ENCODE data around the gene MAPK11.

Gene MAPK11

GRCh38 chr22:50286701-50287318, 16.6 kb upstream of the MAPK11 start:
- no peak overlapping the region for H2AFZ ChIP-seq (ENCODE audit: low read depth, low read length)
- ATAC-seq (ENCODE audit: insufficient read depth, low read depth), result no peak
- no peaks in the 10 kb centered on the region for H3K4me1 ChIP-seq (ENCODE audit: insufficient read depth, low read length)
- no peaks in the 10 kb centered on the region for H3K36me3 ChIP-seq (ENCODE audit: insufficient read depth, low read length)
- H3K79me2 ChIP-seq (ENCODE audit: insufficient read depth, low read length), result no peaks in the 10 kb centered on the region
- H3K4me2 ChIP-seq (ENCODE audit: insufficient read depth, low read length), result no peak overlapping the region
- H4K20me1 ChIP-seq (ENCODE audit: insufficient read depth, low read length), result peaks cover 8% of the 10 kb centered on the region; the same call in 1 of the 2 replicates
- H3K9ac ChIP-seq (ENCODE audit: low read depth, low read length), result no peak overlapping the region
- no peak overlapping the region for H3K27ac ChIP-seq (ENCODE audit: low read length)
- H3K4me3 ChIP-seq (ENCODE audit: low read depth in 1 of 2, low read length in 2 of 2), result no peak overlapping the region
- no peaks in the 10 kb centered on the region for H3K9me3 ChIP-seq (ENCODE audit: insufficient read depth, low read length, severe bottlenecking)
- no peak for DNase-seq
- TF ChIP-seq EZH2 (IDR thresholded peaks at IDR 0.05; ENCODE audit: borderline replicate concordance, low read depth, low read length, severe bottlenecking), result no peak
- no peak for TF ChIP-seq CTCF (IDR thresholded peaks at IDR 0.05; ENCODE audit: borderline replicate concordance, extremely low read depth, low read length, poor library complexity, severe bottlenecking)
- no peaks in the 10 kb centered on the region for H3K27me3 ChIP-seq (ENCODE audit: insufficient read depth, low read length, poor library complexity)

GRCh38 chr22:50286275-50286674, 16.1 kb upstream of the MAPK11 start:
- Histone ChIP-seq H4K20me1 (ENCODE audit: insufficient read depth, low read length) (peaks cover 8% of the 10 kb centered on the region; the same call in 1 of the 2 replicates), H3K27ac (ENCODE audit: low read length) (no peak overlapping the region), H3K36me3 (ENCODE audit: insufficient read depth, low read length) (no peaks in the 10 kb centered on the region), H3K4me3 (ENCODE audit: low read depth in 1 of 2, low read length in 2 of 2) (no peak overlapping the region), H3K27me3 (ENCODE audit: insufficient read depth, low read length, poor library complexity) (no peaks in the 10 kb centered on the region), H3K9ac (ENCODE audit: low read depth, low read length) (no peak overlapping the region), H3K4me1 (ENCODE audit: insufficient read depth, low read length) (no peaks in the 10 kb centered on the region), H3K79me2 (ENCODE audit: insufficient read depth, low read length) (no peaks in the 10 kb centered on the region), H2AFZ (ENCODE audit: low read depth, low read length) (no peak overlapping the region), H3K9me3 (ENCODE audit: insufficient read depth, low read length, severe bottlenecking) (no peaks in the 10 kb centered on the region), H3K4me2 (ENCODE audit: insufficient read depth, low read length) (no peak overlapping the region)
- DNase-seq (no peak), ATAC-seq (ENCODE audit: insufficient read depth, low read depth) (no peak)
- TF ChIP-seq EZH2 (IDR thresholded peaks at IDR 0.05; ENCODE audit: borderline replicate concordance, low read depth, low read length, severe bottlenecking) (no peak), CTCF (IDR thresholded peaks at IDR 0.05; ENCODE audit: borderline replicate concordance, extremely low read depth, low read length, poor library complexity, severe bottlenecking) (no peak)

GRCh38 chr22:50285568-50286229, 15.5 kb upstream of the MAPK11 start:
- no peak overlapping the region for H3K9ac ChIP-seq (ENCODE audit: low read depth, low read length)
- H3K27ac ChIP-seq (ENCODE audit: low read length), result no peak overlapping the region
- H2AFZ ChIP-seq (ENCODE audit: low read depth, low read length), result no peak overlapping the region
- ATAC-seq (ENCODE audit: insufficient read depth, low read depth) (no peak), DNase-seq (no peak)
- no peak for TF ChIP-seq EZH2 (IDR thresholded peaks at IDR 0.05; ENCODE audit: borderline replicate concordance, low read depth, low read length, severe bottlenecking)
- no peak for TF ChIP-seq CTCF (IDR thresholded peaks at IDR 0.05; ENCODE audit: borderline replicate concordance, extremely low read depth, low read length, poor library complexity, severe bottlenecking)
- H3K9me3 ChIP-seq (ENCODE audit: insufficient read depth, low read length, severe bottlenecking), result no peaks in the 10 kb centered on the region
- no peaks in the 10 kb centered on the region for H3K79me2 ChIP-seq (ENCODE audit: insufficient read depth, low read length)
- no peaks in the 10 kb centered on the region for H3K36me3 ChIP-seq (ENCODE audit: insufficient read depth, low read length)
- no peaks in the 10 kb centered on the region for H3K4me1 ChIP-seq (ENCODE audit: insufficient read depth, low read length)
- H4K20me1 ChIP-seq (ENCODE audit: insufficient read depth, low read length), result peaks cover 5% of the 10 kb centered on the region; the same call in 1 of the 2 replicates
- no peak overlapping the region for H3K4me3 ChIP-seq (ENCODE audit: low read depth in 1 of 2, low read length in 2 of 2)
- H3K27me3 ChIP-seq (ENCODE audit: insufficient read depth, low read length, poor library complexity), result no peaks in the 10 kb centered on the region
- H3K4me2 ChIP-seq (ENCODE audit: insufficient read depth, low read length), result no peak overlapping the region

Measured in DND-41 (cell line).